Hepatocyte (in vitro differentiated cells): ENCODE data around the gene MRPL24. TPM values are rescaled to one million over a fixed set of nuclear protein-coding genes. Genes with fewer than 3 reads are reported as not detected.

ENCODE experiments used
- DNase-seq: peaks from one replicate; pipeline ENCODE4 v3.0.0-alpha.2; 2016; ENCODE audit warnings: low spot score
- H2AFZ ChIP-seq: fragments of 200-600 bp; sonication (generic); 2 replicates; pipeline ENCODE4 v1.6.0; 2016; ENCODE audit warnings: antibody characterized with exemption, mild to moderate bottlenecking
- H3K27ac ChIP-seq: fragments of 200-600 bp; sonication (generic); 2 replicates; pipeline ENCODE4 v1.5.1; 2016; ENCODE audit warnings: mild to moderate bottlenecking
- H3K27me3 ChIP-seq: fragments of 200-600 bp; sonication (generic); 2 replicates; pipeline ENCODE4 v1.6.1; 2016
- H3K36me3 ChIP-seq: fragments of 200-600 bp; sonication (generic); replicated peaks from 2 replicates; pipeline ENCODE4 v1.5.1; 2016; ENCODE audit warnings: low read depth; ENCODE audit not compliant: insufficient read depth
- H3K4me1 ChIP-seq: fragments of 200-600 bp; sonication (generic); 2 replicates; pipeline ENCODE4 v1.5.1; 2016; ENCODE audit warnings: mild to moderate bottlenecking, moderate library complexity; ENCODE audit not compliant: insufficient read depth
- H3K4me2 ChIP-seq: fragments of 200-600 bp; sonication (generic); 2 replicates; pipeline ENCODE4 v1.6.0; 2016
- H3K4me3 ChIP-seq: fragments of 200-600 bp; sonication (generic); 2 replicates; pipeline ENCODE4 v1.5.1; 2016; ENCODE audit warnings: mild to moderate bottlenecking
- H3K79me2 ChIP-seq: fragments of 200-600 bp; sonication (generic); 2 replicates; pipeline ENCODE4 v1.6.0; 2017; ENCODE audit warnings: mild to moderate bottlenecking
- H3K9me2 ChIP-seq: fragments of 200-600 bp; sonication (generic); replicated peaks from 2 replicates; pipeline ENCODE4 v1.6.0; 2017; ENCODE audit warnings: mild to moderate bottlenecking; ENCODE audit not compliant: insufficient read depth
- H3K9me3 ChIP-seq: fragments of 200-600 bp; sonication (generic); 2 replicates; pipeline ENCODE4 v1.5.1; 2016; ENCODE audit warnings: low read depth, mild to moderate bottlenecking
- H4K20me1 ChIP-seq: fragments of 200-600 bp; sonication (generic); 2 replicates; pipeline ENCODE4 v1.6.0; 2016; ENCODE audit warnings: mild to moderate bottlenecking; ENCODE audit not compliant: insufficient read depth, poor library complexity, severe bottlenecking
- CTCF ChIP-seq: fragments of 200-600 bp; sonication (generic); IDR thresholded peaks from 2 replicates; pipeline ENCODE4 v1.5.1; 2016; ENCODE audit warnings: antibody characterized with exemption, mild to moderate bottlenecking; ENCODE audit not compliant: poor library complexity
- EZH2 ChIP-seq: fragments of 200-600 bp; sonication (generic); IDR thresholded peaks from 2 replicates; pipeline ENCODE4 v1.6.1; 2016; ENCODE audit warnings: antibody characterized with exemption, mild to moderate bottlenecking, borderline replicate concordance
- EZH2phosphoT487 ChIP-seq: fragments of 200-600 bp; sonication (generic); IDR thresholded peaks from one replicate; pipeline ENCODE4 v1.6.1; 2018; ENCODE audit warnings: antibody characterized with exemption, mild to moderate bottlenecking, low read depth, moderate library complexity; ENCODE audit not compliant: unreplicated experiment, severe bottlenecking
- WGBS: methylation state at CpG from one replicate; pipeline ENCODE4 v1.1.6; 2016; ENCODE audit warnings: low lambda C conversion rate; ENCODE audit errors: missing lambda C conversion rate; 5-methylcytosine and 5-hydroxymethylcytosine counted together
- polyA plus RNA-seq: library from polyadenylated mRNA; unstranded; fragments of >200 nt; fragmentation: Nextera tagmentation; extraction: Ambion mirVana; gene quantifications from 2 replicates; pipeline ENCODE4 v1.2.1, GENCODE V29; 2016
- total RNA-seq: library from RNA; depleted of rRNA; stranded (reverse); fragments of >200 nt; gene quantifications from 2 replicates; pipeline ENCODE4 v1.2.3, GENCODE V29; 2014

The MRPL24 gene
- total and polyA plus RNA-seq, 2 experiments from 2014 or later: 40.4 to 64.1 TPM

GRCh38 chr1:156700736-156701531 lies 40.0 kb downstream of the MRPL24 start:
- Histone ChIP-seq H3K27me3 (no peaks in the 10 kb centered on the region), H3K4me2 (peak overlapping the region; percentile 92), H3K9me2 (no peaks in the 10 kb centered on the region), H4K20me1 (peaks cover 6% of the 10 kb centered on the region), H3K4me1 (peaks cover 30% of the 10 kb centered on the region), H3K27ac (no peak overlapping the region), H3K9me3 (no peaks in the 10 kb centered on the region), H2AFZ (no peak overlapping the region), H3K36me3 (no peaks in the 10 kb centered on the region), H3K79me2 (peaks cover 34% of the 10 kb centered on the region), H3K4me3 (no peak overlapping the region)
- no peak for DNase-seq
- 61% methylated on average over 8 of the region's 8 CpGs for WGBS
- TF ChIP-seq EZH2 (no peak), CTCF (no peak)

GRCh38 chr1:156698995-156699394 lies 41.9 kb downstream of the MRPL24 start:
- peaks cover 20% of the 10 kb centered on the region for H3K4me1 ChIP-seq
- H3K79me2 ChIP-seq: peaks cover 23% of the 10 kb centered on the region
- no peak overlapping the region for H3K4me2 ChIP-seq
- no peak for DNase-seq
- H3K27me3 ChIP-seq: no peaks in the 10 kb centered on the region
- peaks cover 6% of the 10 kb centered on the region for H4K20me1 ChIP-seq
- H3K4me3 ChIP-seq: no peak overlapping the region
- H3K27ac ChIP-seq: no peak overlapping the region
- no peak overlapping the region for H2AFZ ChIP-seq
- WGBS: 100% methylated on average over 1 of the region's 1 CpG
- H3K9me2 ChIP-seq: no peaks in the 10 kb centered on the region
- TF ChIP-seq EZH2phosphoT487: no peak
- TF ChIP-seq CTCF: no peak
- no peak for TF ChIP-seq EZH2
- H3K9me3 ChIP-seq: no peaks in the 10 kb centered on the region
- no peaks in the 10 kb centered on the region for H3K36me3 ChIP-seq

GRCh38 chr1:156697481-156697880 lies 43.4 kb downstream of the MRPL24 start:
- no peak for DNase-seq
- peaks cover 6% of the 10 kb centered on the region for H4K20me1 ChIP-seq
- H3K79me2 ChIP-seq: peaks cover 12% of the 10 kb centered on the region
- no peak overlapping the region for H2AFZ ChIP-seq
- no peak overlapping the region for H3K27ac ChIP-seq
- H3K27me3 ChIP-seq: no peaks in the 10 kb centered on the region
- WGBS: 74% methylated on average over 8 of the region's 8 CpGs
- peaks cover 25% of the 10 kb centered on the region for H3K4me1 ChIP-seq
- no peak overlapping the region for H3K4me2 ChIP-seq
- H3K9me2 ChIP-seq: no peaks in the 10 kb centered on the region
- TF ChIP-seq CTCF (no peak), EZH2 (no peak), EZH2phosphoT487 (no peak)
- H3K36me3 ChIP-seq: no peaks in the 10 kb centered on the region
- no peaks in the 10 kb centered on the region for H3K9me3 ChIP-seq
- no peak overlapping the region for H3K4me3 ChIP-seq
